Neural progenitor cell (in vitro differentiated cells): ENCODE data around the gene C9orf72. TPM values are rescaled to one million over a fixed set of nuclear protein-coding genes. Genes with fewer than 3 reads are reported as not detected.

ENCODE experiments used
- DNase-seq: peaks from one replicate; pipeline ENCODE4 v3.0.0-alpha.2; 2016; ENCODE audit warnings: low spot score
- H2AFZ ChIP-seq: fragments of 200-600 bp; sonication (generic); replicated peaks from 2 replicates; pipeline ENCODE4 v1.6.1; 2016; ENCODE audit warnings: antibody characterized with exemption
- H3F3A ChIP-seq: fragments of 200-600 bp; sonication (generic); 2 replicates; pipeline ENCODE4 v1.6.1; 2016; ENCODE audit warnings: antibody characterized with exemption, low read depth
- H3K27ac ChIP-seq: fragments of 200-600 bp; sonication (generic); 2 replicates; pipeline ENCODE4 v1.5.1; 2016; ENCODE audit warnings: mild to moderate bottlenecking
- H3K27me3 ChIP-seq: fragments of 200-600 bp; sonication (generic); 2 replicates; pipeline ENCODE4 v1.6.1; 2016; ENCODE audit warnings: mild to moderate bottlenecking, moderate library complexity
- H3K36me3 ChIP-seq: fragments of 200-600 bp; sonication (generic); 2 replicates; pipeline ENCODE4 v1.5.1; 2016
- H3K4me1 ChIP-seq: fragments of 200-600 bp; sonication (generic); 2 replicates; pipeline ENCODE4 v1.6.1; 2016; ENCODE audit warnings: mixed run types
- H3K4me2 ChIP-seq: fragments of 200-600 bp; sonication (generic); 2 replicates; pipeline ENCODE4 v1.6.1; 2016
- H3K4me3 ChIP-seq: fragments of 200-600 bp; sonication (generic); 2 replicates; pipeline ENCODE4 v1.5.1; 2016
- H3K79me2 ChIP-seq: fragments of 200-600 bp; sonication (generic); 2 replicates; pipeline ENCODE4 v1.6.1; 2016; ENCODE audit warnings: low read depth
- H3K9ac ChIP-seq: fragments of 200-600 bp; sonication (generic); 2 replicates; pipeline ENCODE4 v1.6.1; 2016
- H3K9me3 ChIP-seq: fragments of 200-600 bp; sonication (generic); 2 replicates; pipeline ENCODE4 v1.5.1; 2016; ENCODE audit warnings: low read depth
- H4K20me1 ChIP-seq: fragments of 200-600 bp; sonication (generic); 2 replicates; pipeline ENCODE4 v1.6.1; 2016; ENCODE audit warnings: low read depth
- H3K27ac Mint-ChIP-seq: 3 replicates; pipeline ENCODE4 v1.8.0; 2021; ENCODE audit warnings: mixed read lengths
- H3K27me3 Mint-ChIP-seq: 2 replicates; pipeline ENCODE4 v1.8.0; 2022; ENCODE audit warnings: low read depth, mild to moderate bottlenecking, inconsistent platforms, moderate library complexity, mixed read lengths; ENCODE audit not compliant: insufficient read depth
- H3K36me3 Mint-ChIP-seq: 3 replicates; pipeline ENCODE4 v1.8.0; 2021; ENCODE audit warnings: mixed read lengths
- H3K4me1 Mint-ChIP-seq: 3 replicates; pipeline ENCODE4 v1.8.0; 2021; ENCODE audit warnings: mixed read lengths
- H3K4me3 Mint-ChIP-seq: 3 replicates; pipeline ENCODE4 v1.8.0; 2021; ENCODE audit warnings: mild to moderate bottlenecking, moderate library complexity, mixed read lengths
- H3K9me3 Mint-ChIP-seq: 3 replicates; pipeline ENCODE4 v1.8.0; 2020; ENCODE audit warnings: mixed read lengths
- CTCF ChIP-seq: fragments of 200-600 bp; sonication (generic); IDR thresholded peaks from 2 replicates; pipeline ENCODE4 v1.5.1; 2017; ENCODE audit warnings: antibody characterized with exemption, mild to moderate bottlenecking
- EZH2 ChIP-seq: fragments of 200-600 bp; sonication (generic); IDR thresholded peaks from 2 replicates; pipeline ENCODE4 v1.6.1; 2017; ENCODE audit warnings: antibody characterized with exemption, mild to moderate bottlenecking, moderate library complexity
- EZH2phosphoT487 ChIP-seq: fragments of 200-600 bp; sonication (generic); IDR thresholded peaks from 2 replicates; pipeline ENCODE4 v1.6.1; 2017; ENCODE audit warnings: antibody characterized with exemption
- total RNA-seq: library from RNA; depleted of rRNA; stranded (reverse); fragments of >200 nt; gene quantifications from 2 replicates; pipeline ENCODE4 v1.2.3, GENCODE V29; 2015; ENCODE audit warnings: low replicate concordance

Gene C9orf72
- total RNA-seq, 1 donor from 2014 or later, result 107 TPM

GRCh38 chr9:27600256-27600655, 27.0 kb upstream of the C9orf72 start:
- H3K4me1 Mint-ChIP-seq, result peaks cover 5% of the 10 kb centered on the region
- Histone ChIP-seq H3K9ac (no peak overlapping the region), H3K27me3 (no peaks in the 10 kb centered on the region), H3F3A (no peaks in the 10 kb centered on the region), H3K36me3 (no peaks in the 10 kb centered on the region), H3K79me2 (no peaks in the 10 kb centered on the region), H3K4me3 (no peak overlapping the region), H2AFZ (peak overlapping the region; percentile 93), H3K4me2 (no peak overlapping the region), H3K27ac (no peak overlapping the region), H4K20me1 (no peaks in the 10 kb centered on the region), H3K4me1 (peaks cover 8% of the 10 kb centered on the region), H3K9me3 (no peaks in the 10 kb centered on the region)
- H3K9me3 Mint-ChIP-seq, result no peaks in the 10 kb centered on the region
- H3K36me3 Mint-ChIP-seq, result no peaks in the 10 kb centered on the region
- TF ChIP-seq EZH2phosphoT487 (no peak), CTCF (no peak), EZH2 (no peak)
- H3K27me3 Mint-ChIP-seq, result peaks cover 2% of the 10 kb centered on the region
- no peak overlapping the region for H3K4me3 Mint-ChIP-seq
- no peak for DNase-seq
- no peak overlapping the region for H3K27ac Mint-ChIP-seq

DNA sequence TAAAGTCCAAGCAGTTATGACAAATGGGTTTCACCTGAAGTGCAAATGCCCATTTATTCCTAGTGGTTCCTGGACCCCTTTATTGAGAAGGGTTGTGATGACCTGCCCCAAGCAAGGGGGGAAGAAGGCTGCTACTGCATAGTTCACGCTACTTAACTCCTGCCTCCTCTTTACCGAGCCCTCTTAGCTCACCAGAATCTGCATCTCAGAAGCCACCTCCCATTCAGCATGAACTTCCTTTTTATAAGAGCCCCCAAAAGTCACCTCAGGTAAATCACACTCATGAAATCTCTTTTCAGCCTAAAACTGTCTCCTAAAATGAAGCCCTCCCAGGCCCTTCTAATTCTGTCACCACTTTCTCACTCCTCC, 26.6 kb upstream of the C9orf72 start:
- DNase-seq, result no peak
- H3K36me3 Mint-ChIP-seq, result no peaks in the 10 kb centered on the region
- Histone ChIP-seq H3K4me3 (no peak overlapping the region), H3K9me3 (no peaks in the 10 kb centered on the region), H3F3A (no peaks in the 10 kb centered on the region), H4K20me1 (no peaks in the 10 kb centered on the region), H3K36me3 (no peaks in the 10 kb centered on the region), H3K9ac (no peak overlapping the region), H3K27me3 (no peaks in the 10 kb centered on the region), H3K79me2 (no peaks in the 10 kb centered on the region), H3K27ac (no peak overlapping the region), H3K4me2 (no peak overlapping the region), H3K4me1 (peaks cover 8% of the 10 kb centered on the region), H2AFZ (peak overlapping the region; percentile 93)
- H3K27me3 Mint-ChIP-seq, result peaks cover 2% of the 10 kb centered on the region
- TF ChIP-seq EZH2, result no peak
- no peak for TF ChIP-seq EZH2phosphoT487
- TF ChIP-seq CTCF, result no peak
- H3K4me3 Mint-ChIP-seq, result no peak overlapping the region
- peaks cover 5% of the 10 kb centered on the region for H3K4me1 Mint-ChIP-seq
- H3K9me3 Mint-ChIP-seq, result no peaks in the 10 kb centered on the region
- peak overlapping the region; percentile 67 for H3K27ac Mint-ChIP-seq

DNA sequence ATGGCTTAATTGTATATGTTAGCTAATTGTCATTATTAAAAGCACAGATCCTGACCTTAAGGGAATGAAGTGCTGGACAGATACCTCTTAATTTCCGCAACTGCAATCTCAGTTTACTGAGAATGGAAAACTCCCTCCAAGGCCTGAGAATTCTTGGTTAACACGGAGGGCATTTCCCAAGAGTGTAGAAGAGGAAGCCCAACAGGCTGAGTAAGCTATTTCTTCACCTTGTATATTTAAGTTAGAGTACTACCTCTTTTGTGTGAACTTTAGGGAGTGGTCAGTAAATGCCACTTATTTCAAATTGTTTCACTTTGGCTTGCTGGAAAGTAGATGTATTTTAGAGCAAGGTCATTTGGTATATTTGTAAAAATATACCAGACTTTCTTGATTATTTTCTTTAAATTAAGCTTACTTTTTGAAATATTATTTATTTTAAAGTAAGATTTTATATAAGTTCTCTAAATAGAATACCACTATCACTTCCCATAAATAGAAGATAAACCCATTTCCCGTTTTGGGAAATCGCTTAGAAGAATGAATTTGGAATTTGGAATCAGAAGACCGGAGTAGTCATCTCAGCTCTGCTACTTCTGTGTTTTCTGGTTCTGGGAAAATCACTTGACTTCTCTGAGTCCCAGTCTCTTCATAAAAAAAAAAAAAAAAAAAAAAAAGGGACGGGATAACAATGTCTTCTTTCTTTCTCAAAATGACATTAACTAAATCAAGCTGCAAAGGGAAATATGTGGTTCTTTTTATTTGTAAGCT, 26.0 kb upstream of the C9orf72 start:
- no peak for TF ChIP-seq EZH2phosphoT487
- no peak for TF ChIP-seq CTCF
- TF ChIP-seq EZH2, result no peak
- Histone ChIP-seq H3K9me3 (no peaks in the 10 kb centered on the region), H3K9ac (no peak overlapping the region), H3K27ac (no peak overlapping the region), H3K4me1 (peaks cover 8% of the 10 kb centered on the region), H4K20me1 (no peaks in the 10 kb centered on the region), H3K27me3 (no peaks in the 10 kb centered on the region), H3F3A (no peaks in the 10 kb centered on the region), H3K79me2 (no peaks in the 10 kb centered on the region), H3K36me3 (no peaks in the 10 kb centered on the region), H2AFZ (no peak overlapping the region), H3K4me3 (no peak overlapping the region), H3K4me2 (no peak overlapping the region)
- no peak overlapping the region for H3K27ac Mint-ChIP-seq
- DNase-seq, result no peak
- H3K27me3 Mint-ChIP-seq, result peaks cover 2% of the 10 kb centered on the region
- H3K4me1 Mint-ChIP-seq, result peaks cover 5% of the 10 kb centered on the region
- H3K4me3 Mint-ChIP-seq, result no peak overlapping the region
- H3K9me3 Mint-ChIP-seq, result no peaks in the 10 kb centered on the region
- H3K36me3 Mint-ChIP-seq, result no peaks in the 10 kb centered on the region
